Skeletal muscle satellite cell (primary cell): ENCODE measurements around the gene C22orf15.
A peak's percentile ranks its signal among the peaks of the same experiment; 100 is the strongest.

Experiments
- H3K27me3 ChIP-seq: 2 replicates; pipeline ENCODE4 v1.7.0; 2013; ENCODE audit warnings: low read length; ENCODE audit not compliant: control insufficient read depth, insufficient read depth
- H3K36me3 ChIP-seq: 2 replicates; pipeline ENCODE4 v1.7.0; 2013; ENCODE audit warnings: mild to moderate bottlenecking, control low read depth, low read length; ENCODE audit not compliant: insufficient read depth
- H3K4me1 ChIP-seq: 2 replicates; pipeline ENCODE4 v1.7.0; 2013; ENCODE audit warnings: low read length; ENCODE audit not compliant: control insufficient read depth, insufficient read depth
- H3K4me2 ChIP-seq: 2 replicates; pipeline ENCODE4 v1.7.0; 2013; ENCODE audit warnings: mild to moderate bottlenecking, low read length
- H3K4me3 ChIP-seq: 2 replicates; pipeline ENCODE4 v1.7.0; 2013; ENCODE audit warnings: low read length
- H3K9ac ChIP-seq: 2 replicates; pipeline ENCODE4 v1.7.0; 2013; ENCODE audit warnings: mild to moderate bottlenecking, low read depth, low read length, moderate library complexity
- H3K9me3 ChIP-seq: replicated peaks from 2 replicates; pipeline ENCODE4 v1.7.0; 2013; ENCODE audit warnings: mild to moderate bottlenecking, control low read depth, low read length

The C22orf15 gene

GRCh38 chr22:23784215-23784732 is 21.5 kb downstream of the C22orf15 start:
- no peak overlapping the region for H3K4me2 ChIP-seq
- peaks cover 28% of the 10 kb centered on the region for H3K4me1 ChIP-seq
- no peak overlapping the region for H3K9ac ChIP-seq
- no peaks in the 10 kb centered on the region for H3K36me3 ChIP-seq
- no peaks in the 10 kb centered on the region for H3K27me3 ChIP-seq
- no peak overlapping the region for H3K4me3 ChIP-seq
- no peaks in the 10 kb centered on the region for H3K9me3 ChIP-seq

- no peaks in the 10 kb centered on the region for H3K9me3 ChIP-seq
- H3K9ac ChIP-seq: peak overlapping the region; percentile 100
- H3K4me3 ChIP-seq: peak overlapping the region; percentile 99
- H3K36me3 ChIP-seq: no peaks in the 10 kb centered on the region
- H3K27me3 ChIP-seq: no peaks in the 10 kb centered on the region
- H3K4me2 ChIP-seq: peak overlapping the region; percentile 89
- H3K4me1 ChIP-seq: peaks cover 28% of the 10 kb centered on the region
Observed at GRCh38 chr22:23786261-23786710, 23.5 kb downstream of the C22orf15 start.

- H3K36me3 ChIP-seq: peaks cover 5% of the 10 kb centered on the region
- H3K27me3 ChIP-seq: no peaks in the 10 kb centered on the region
- H3K4me3 ChIP-seq: peak within 1 kb of the TSS; percentile 99
- H3K9ac ChIP-seq: peak within 1 kb of the TSS; percentile 100
- H3K9me3 ChIP-seq: no peaks in the 10 kb centered on the region
- peaks cover 21% of the 10 kb centered on the region for H3K4me1 ChIP-seq
- peak within 1 kb of the TSS; percentile 89 for H3K4me2 ChIP-seq
Observed at GRCh38 chr22:23786752-23787599, 24.2 kb downstream of the C22orf15 start, which contains the start of gene SMARCB1. SMARCB1 (plus strand) TSS chr22:23786966; CDS start chr22:23787170, 204 bp downstream.

- H3K36me3 ChIP-seq: peaks cover 10% of the 10 kb centered on the region
- no peaks in the 10 kb centered on the region for H3K9me3 ChIP-seq
- peak overlapping the region; percentile 99 for H3K4me3 ChIP-seq
- H3K4me1 ChIP-seq: peaks cover 17% of the 10 kb centered on the region
- no peaks in the 10 kb centered on the region for H3K27me3 ChIP-seq
- peak overlapping the region; percentile 100 for H3K9ac ChIP-seq
- H3K4me2 ChIP-seq: peak overlapping the region; percentile 89
Observed at GRCh38 chr22:23787600-23787896, 24.8 kb downstream of the C22orf15 start.

GRCh38 chr22:23787910-23788309 is 25.1 kb downstream of the C22orf15 start:
- Histone ChIP-seq H3K4me1 (peaks cover 17% of the 10 kb centered on the region), H3K9ac (peak overlapping the region; percentile 100), H3K27me3 (no peaks in the 10 kb centered on the region), H3K9me3 (no peaks in the 10 kb centered on the region), H3K36me3 (peaks cover 14% of the 10 kb centered on the region), H3K4me2 (peak overlapping the region; percentile 89), H3K4me3 (peak overlapping the region; percentile 99)

GRCh38 chr22:23789121-23789520 is 26.3 kb downstream of the C22orf15 start:
- Histone ChIP-seq H3K4me2 (no peak overlapping the region), H3K36me3 (peaks cover 22% of the 10 kb centered on the region), H3K9ac (no peak overlapping the region), H3K4me3 (no peak overlapping the region), H3K9me3 (no peaks in the 10 kb centered on the region), H3K4me1 (peaks cover 16% of the 10 kb centered on the region), H3K27me3 (no peaks in the 10 kb centered on the region)

GRCh38 chr22:23789638-23790037 is 26.8 kb downstream of the C22orf15 start:
- Histone ChIP-seq H3K9ac (no peak overlapping the region), H3K36me3 (peaks cover 26% of the 10 kb centered on the region), H3K4me1 (peaks cover 12% of the 10 kb centered on the region), H3K9me3 (no peaks in the 10 kb centered on the region), H3K4me3 (no peak overlapping the region), H3K4me2 (no peak overlapping the region), H3K27me3 (no peaks in the 10 kb centered on the region)

- H3K9me3 ChIP-seq: no peaks in the 10 kb centered on the region
- H3K4me3 ChIP-seq: no peak overlapping the region
- H3K27me3 ChIP-seq: no peaks in the 10 kb centered on the region
- no peak overlapping the region for H3K4me2 ChIP-seq
- no peak overlapping the region for H3K9ac ChIP-seq
- H3K36me3 ChIP-seq: peaks cover 37% of the 10 kb centered on the region
- H3K4me1 ChIP-seq: peaks cover 12% of the 10 kb centered on the region
Observed at GRCh38 chr22:23790819-23791737, 28.3 kb downstream of the C22orf15 start.

- H3K27me3 ChIP-seq: no peaks in the 10 kb centered on the region
Observed at GRCh38 chr22:23791738-23792645, 29.2 kb downstream of the C22orf15 start.

GRCh38 chr22:23793326-23793725 is 30.5 kb downstream of the C22orf15 start:
- no peak overlapping the region for H3K4me2 ChIP-seq
- H3K9me3 ChIP-seq: no peaks in the 10 kb centered on the region
- no peaks in the 10 kb centered on the region for H3K27me3 ChIP-seq
- H3K36me3 ChIP-seq: peaks cover 50% of the 10 kb centered on the region
- no peak overlapping the region for H3K4me3 ChIP-seq
- H3K4me1 ChIP-seq: peaks cover 13% of the 10 kb centered on the region
- H3K9ac ChIP-seq: no peak overlapping the region

More at GRCh38 chr22:23791738-23792645, 29.2 kb downstream of the C22orf15 start:
- Histone ChIP-seq H3K9ac (no peak overlapping the region), H3K36me3 (peaks cover 44% of the 10 kb centered on the region), H3K9me3 (no peaks in the 10 kb centered on the region), H3K4me3 (no peak overlapping the region), H3K4me2 (no peak overlapping the region), H3K4me1 (peaks cover 13% of the 10 kb centered on the region)
